Heart right ventricle (tissue), 16 donors: ENCODE measurements around the gene OSM. TPM values are rescaled to one million over a fixed set of nuclear protein-coding genes. Genes with fewer than 3 reads are reported as not detected.

Source experiments
- ATAC-seq, 8 donors: fragments of 200-7000 bp; cut with Tn5 transposase; one replicate each; pipeline ENCODE4 v1.9.1; 2020; ENCODE audit warnings: mild to moderate bottlenecking in 8 of 8, moderate library complexity in 8 of 8, moderate number of reproducible peaks in 1 of 8
- DNase-seq, 2 donors: peaks; one replicate each; pipeline ENCODE4 v3.0.0-alpha.2; 2020
- H3K27ac ChIP-seq, 10 donors: fragments of 200-600 bp; sonication (generic) in 2 of 10; one replicate each; pipeline versions ENCODE4 v1.5.0 to v1.8.0; 2020 to 2022; ENCODE audit warnings: mild to moderate bottlenecking in 3 of 10
- H3K27me3 ChIP-seq, 7 donors: fragments of 200-600 bp; one replicate each; pipeline ENCODE4 v1.8.0; 2021 to 2022; ENCODE audit warnings: mild to moderate bottlenecking in 2 of 7
- H3K36me3 ChIP-seq, 9 donors: fragments of 200-600 bp; sonication (generic) in 1 of 9; one replicate each; pipeline versions ENCODE4 v1.5.0 to v1.8.0; 2020 to 2022; ENCODE audit warnings: mild to moderate bottlenecking in 2 of 9
- H3K4me1 ChIP-seq, 9 donors: fragments of 200-600 bp; sonication (generic) in 1 of 9; one replicate each; pipeline versions ENCODE4 v1.5.0 to v1.8.0; 2020 to 2022; ENCODE audit warnings: mild to moderate bottlenecking in 4 of 9
- H3K4me3 ChIP-seq, 10 donors: fragments of 200-600 bp; sonication (generic) in 2 of 10; one replicate each; pipeline versions ENCODE4 v1.5.0 to v1.8.0; 2020 to 2022; ENCODE audit warnings: mild to moderate bottlenecking in 7 of 10, moderate library complexity in 2 of 10
- H3K9me3 ChIP-seq, 11 donors: fragments of 200-600 bp in 10 of 11; sonication (generic) in 2 of 11; one replicate each; pipeline versions ENCODE4 v1.5.0 to v1.8.0; 2013 to 2022; ENCODE audit warnings: mild to moderate bottlenecking in 2 of 11, control low read depth in 1 of 11, moderate library complexity in 1 of 11
- CTCF ChIP-seq, 9 donors: fragments of 200-600 bp; sonication (generic) in 2 of 9; IDR thresholded peaks; one replicate each; pipeline versions ENCODE4 v1.5.0 to v1.8.0; 2021 to 2022; ENCODE audit warnings: antibody characterized with exemption in 9 of 9, mild to moderate bottlenecking in 5 of 9, moderate library complexity in 1 of 9
- WGBS, 2 donors: extraction: QIAGEN DNeasy Blood & Tissue Kit; methylation state at CpG; one replicate each; pipeline ENCODE4 v1.1.7; 2013; ENCODE audit warnings: inconsistent platforms in 1 of 2; 5-methylcytosine and 5-hydroxymethylcytosine counted together
- intact Hi-C, 10 donors: fragments of 100-400 bp; cut with DNase I; formaldehyde crosslinking; loops; one replicate each; pipeline versions ENCODE4 v1.11.1 to v1.14.2; 2022
- polyA plus RNA-seq, 2 donors: library from polyadenylated mRNA; stranded (reverse); fragments of 200-250 nt; gene quantifications; one replicate each; pipeline ENCODE4 v1.2.3, GENCODE V29; 2013
- total RNA-seq, 10 donors: library from RNA; stranded (reverse); fragmentation: NEBNext Ultra II Directional in 3 of 10; extraction: Animal tissue kit (Norgen Biotek cat#: 25700) in 3 of 10; gene quantifications; one replicate each; pipeline versions ENCODE4 v1.2.1 to v1.2.4, GENCODE V29; 2021 to 2023
- donor health status: Arrhythmogenic right ventricular cardiomyopathy.
- donor health status: ischemic (EF 13 %, LVEDD 7.1; RV severe dilation, severe dysfunction).
- donor health status: healthy with polysubstance abuse.
- donor health status: DM: no; HTN: yes; CAD: no.
- donor health status: DM: no; HTN: no; CAD: no.
- donor health status: ischemic (EF 25% LVEDD 6.9; RV normal size, moderate dysfunction).
- donor health status: ischemic (EF 25% LVEDD 5.7; RV mildly dilated, moderate dysfunction).
- donor health status: healthy.
- donor health status: DM: yes; HTN: yes; CAD: no.
- donor health status: Ischemic cardiomyopathy.
- donor health status: ischemic (EF 35%, LVEDD 5.7; RV mildly dilated, moderate dysfunction).
- donor health status: nonischemic (EF 11% LVEDD 7.7; RV severe dilation, severe dysfunction).
- donor health status: DM: yes; HTN: yes; CAD: no.
- donor health status: PGD.
- donor health status: ischemic (EF 29% LVEDD 5.4; RV normal size, mild dysfunction).
- donor health status: nonischemic (EF 23%, LVEDD 6.1; RV moderate dilation, normal function).

The OSM gene
- total and polyA plus RNA-seq, 12 donors, result 0.20 to 2.8 (median 0.41) TPM; not detected in 3

- intact Hi-C loops, result no loop called here
- TF ChIP-seq CTCF (IDR thresholded peaks at IDR 0.05), result no peak
- Histone ChIP-seq H3K4me3 (no peak overlapping the region), H3K4me1 (peaks cover 18 to 47% (median 30%) of the 10 kb centered on the region in 9 donors), H3K27me3 (no peaks in the 10 kb centered on the region), H3K9me3 (no peaks in the 10 kb centered on the region), H3K27ac (no peak overlapping the region), H3K36me3 (peaks cover 0 to 86% (median 25%) of the 10 kb centered on the region in 9 donors)
- ATAC-seq (no peak), DNase-seq (no peak)
- WGBS, 2 donors, result 94 to 95% methylated on average over 11 of the region's 11 CpGs
Measured at GRCh38 chr22:30294830-30295229, 28.2 kb upstream of the OSM start.

- 97% methylated on average over 9 of the region's 9 CpGs for WGBS, 2 donors
Measured at GRCh38 chr22:30294066-30294465, 27.4 kb upstream of the OSM start.

GRCh38 chr22:30293026-30293425, 26.4 kb upstream of the OSM start:
- no peak for TF ChIP-seq CTCF (IDR thresholded peaks at IDR 0.05)
- ATAC-seq, result no peak
- intact Hi-C loops, result no loop called here
- Histone ChIP-seq H3K27me3 (no peaks in the 10 kb centered on the region), H3K4me3 (no peak overlapping the region), H3K36me3 (peaks cover 0 to 68% (median 20%) of the 10 kb centered on the region in 9 donors), H3K9me3 (no peaks in the 10 kb centered on the region), H3K27ac (peak overlapping the region in 4 of 10 donors; percentile 93 to 98 (median 94)), H3K4me1 (peaks cover 17 to 43% (median 35%) of the 10 kb centered on the region in 9 donors)
- 94 to 96% methylated on average over 7 of the region's 7 CpGs for WGBS, 2 donors
- no peak for DNase-seq

More at GRCh38 chr22:30294066-30294465, 27.4 kb upstream of the OSM start:
- Histone ChIP-seq H3K27ac (no peak overlapping the region), H3K27me3 (no peaks in the 10 kb centered on the region), H3K4me1 (peaks cover 17 to 43% (median 32%) of the 10 kb centered on the region in 9 donors), H3K36me3 (peaks cover 0 to 78% (median 22%) of the 10 kb centered on the region in 9 donors), H3K9me3 (no peaks in the 10 kb centered on the region), H3K4me3 (no peak overlapping the region)
- TF ChIP-seq CTCF (IDR thresholded peaks at IDR 0.05), result no peak
- ATAC-seq, result no peak
- intact Hi-C loops, result no loop called here
- no peak for DNase-seq

DNA sequence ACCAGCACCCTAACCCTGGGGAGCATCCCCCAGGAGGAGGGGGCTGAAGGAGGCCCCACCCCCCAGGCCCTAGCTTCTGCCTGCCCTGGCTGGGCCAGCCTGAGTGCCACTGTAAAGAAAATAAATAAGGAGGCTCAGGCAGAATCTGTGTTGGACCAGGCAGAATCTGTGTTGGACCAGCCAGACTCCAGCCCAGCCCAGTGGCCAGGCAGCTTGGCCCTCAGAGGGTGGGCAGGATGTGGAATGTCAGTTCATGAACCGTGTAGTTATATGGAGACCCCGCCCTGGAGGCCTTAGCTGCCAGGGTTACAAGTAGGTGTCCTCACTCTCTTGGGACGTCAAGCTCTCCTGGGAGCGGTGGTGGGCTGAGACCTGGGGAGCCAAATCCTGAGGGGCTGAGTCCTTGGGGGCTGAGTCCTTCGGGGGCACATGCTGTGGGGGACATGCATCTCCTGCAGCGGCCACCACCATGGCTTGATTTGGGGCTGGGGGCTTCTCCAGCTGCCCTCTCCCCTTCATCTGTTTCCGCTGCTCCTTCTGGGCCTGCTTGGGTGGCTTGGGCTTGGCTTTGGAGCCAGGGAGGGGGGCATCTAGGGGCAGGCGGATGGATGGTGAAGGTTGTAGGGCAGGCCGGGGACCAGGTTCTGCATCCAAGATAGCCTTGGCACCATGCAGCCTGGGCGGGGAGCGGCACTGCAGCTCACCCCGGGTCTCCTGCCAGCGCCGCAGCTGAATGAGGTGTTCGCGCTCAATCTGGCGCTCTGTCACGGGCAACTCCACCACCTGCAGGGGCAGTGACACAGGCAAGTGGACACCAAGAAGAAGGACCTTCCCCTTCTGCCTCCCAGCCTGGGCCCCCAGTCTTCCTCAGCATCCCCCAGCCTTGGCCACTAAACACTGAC, 25.7 kb upstream of the OSM start:
- H3K4me1 ChIP-seq, result peaks cover 17 to 44% (median 39%) of the 10 kb centered on the region in 9 donors
- no peak for ATAC-seq
- no peak for TF ChIP-seq CTCF (IDR thresholded peaks at IDR 0.05)
- no peaks in the 10 kb centered on the region for H3K9me3 ChIP-seq
- no peaks in the 10 kb centered on the region for H3K27me3 ChIP-seq
- DNase-seq, result no peak
- H3K4me3 ChIP-seq, result no peak overlapping the region
- H3K27ac ChIP-seq, result peak overlapping the region; percentile 83 to 98 (median 93)
- WGBS, 2 donors, result 91 to 93% methylated on average over 18 of the region's 18 CpGs
- intact Hi-C loops, result no loop called here
- H3K36me3 ChIP-seq, result peaks cover 0 to 61% (median 20%) of the 10 kb centered on the region in 9 donors
